IMR-90 (cell line): ENCODE measurements around the gene APMAP. TPM values are rescaled to one million over a fixed set of nuclear protein-coding genes. Genes with fewer than 3 reads are reported as not detected.

Source experiments
- ATAC-seq: fragments of 200-7000 bp; cut with Tn5 transposase; 2 replicates; pipeline ENCODE4 v1.9.1; 2020; ENCODE audit warnings: low read depth, mild to moderate bottlenecking, moderate library complexity
- BruUV-seq: library from RNA; stranded (reverse); fragments of 400-500 nt; replicated peaks from 2 replicates; lab custom pipeline; 2021; lab: Mats Ljungman, UMichigan
- CTCF ChIA-PET: fragments of 300-600 bp; formaldehyde crosslinking; extraction: SDS; loops from one replicate; lab custom pipeline; 2021; ENCODE audit warnings: antibody characterized with exemption; lab: Yijun Ruan, JAX
- POLR2A ChIA-PET: fragments of 300-600 bp; sonication (Branson Sonifier 250); formaldehyde crosslinking; loops from one replicate; lab custom pipeline; 2022; ENCODE audit warnings: antibody characterized with exemption; ENCODE audit not compliant: unreplicated experiment; lab: Charles Lee
- DNase-seq: peaks from one replicate; pipeline ENCODE4 v3.0.0; 2013
- H2AFZ ChIP-seq: replicated peaks from 2 replicates; pipeline ENCODE3; 2013; ENCODE audit warnings: low read length, mild to moderate bottlenecking; ENCODE audit not compliant: poor library complexity
- H2AK5ac ChIP-seq: 2 replicates; pipeline ENCODE4 v1.6.1; 2013; ENCODE audit warnings: low read depth, low read length, inconsistent platforms
- H2AK9ac ChIP-seq: replicated peaks from 2 replicates; pipeline ENCODE3; 2013; ENCODE audit warnings: mild to moderate bottlenecking, low read depth, low read length, moderate library complexity; ENCODE audit not compliant: poor library complexity
- H2BK120ac ChIP-seq: 2 replicates; pipeline ENCODE4 v1.6.1; 2013; ENCODE audit warnings: low read depth, low read length, inconsistent platforms
- H2BK15ac ChIP-seq: 3 replicates; pipeline ENCODE4 v1.6.1; 2013; ENCODE audit warnings: low read depth, low read length, inconsistent platforms
- H2BK20ac ChIP-seq: 2 replicates; pipeline ENCODE4 v1.6.1; 2013; ENCODE audit warnings: low read depth, mild to moderate bottlenecking, inconsistent platforms, low read length, moderate library complexity
- H2BK5ac ChIP-seq: 2 replicates; pipeline ENCODE4 v1.6.1; 2013; ENCODE audit warnings: mild to moderate bottlenecking, low read depth, low read length, inconsistent platforms; ENCODE audit not compliant: poor library complexity, severe bottlenecking
- H3K14ac ChIP-seq: replicated peaks from 2 replicates; pipeline ENCODE4 v1.6.1; 2013; ENCODE audit warnings: low read depth, low read length, inconsistent platforms
- H3K18ac ChIP-seq: 2 replicates; pipeline ENCODE4 v1.6.1; 2013; ENCODE audit warnings: low read depth, low read length, control low read depth
- H3K23ac ChIP-seq: 2 replicates; pipeline ENCODE4 v1.6.1; 2013; ENCODE audit warnings: low read depth, low read length, inconsistent platforms
- H3K27ac ChIP-seq: 2 replicates; pipeline ENCODE4 v1.5.1; 2013; ENCODE audit warnings: mild to moderate bottlenecking, control low read depth, low read length; ENCODE audit not compliant: insufficient read depth
- H3K27me3 ChIP-seq: 2 replicates; pipeline ENCODE4 v1.6.1; 2013; ENCODE audit warnings: low read length; ENCODE audit not compliant: control insufficient read depth, insufficient read depth
- H3K36me3 ChIP-seq: 2 replicates; pipeline ENCODE4 v1.6.1; 2013; ENCODE audit warnings: low read length, mixed read lengths; ENCODE audit not compliant: control insufficient read depth, insufficient read depth
- H3K4ac ChIP-seq: 2 replicates; pipeline ENCODE4 v1.6.1; 2013; ENCODE audit warnings: low read depth, low read length, inconsistent platforms
- H3K4me1 ChIP-seq: 2 replicates; pipeline ENCODE4 v1.6.1; 2013; ENCODE audit warnings: low read length, mixed read lengths; ENCODE audit not compliant: control insufficient read depth, insufficient read depth
- H3K4me2 ChIP-seq: 2 replicates; pipeline ENCODE4 v1.6.1; 2013; ENCODE audit warnings: low read depth, mild to moderate bottlenecking, control low read depth, low read length, moderate library complexity
- H3K4me3 ChIP-seq: 2 replicates; pipeline ENCODE4 v1.5.1; 2013; ENCODE audit warnings: low read depth, mild to moderate bottlenecking, control low read depth, low read length, moderate library complexity; ENCODE audit not compliant: insufficient read depth
- H3K56ac ChIP-seq: 2 replicates; pipeline ENCODE4 v1.6.1; 2013; ENCODE audit warnings: low read length, inconsistent platforms; ENCODE audit not compliant: insufficient read depth; ENCODE audit errors: extremely low read depth
- H3K79me1 ChIP-seq, 2 experiments: 2 replicates each; pipeline ENCODE4 v1.6.1; 2013; ENCODE audit warnings: low read length in 2 of 2, inconsistent platforms in 1 of 2, low read depth in 1 of 2
- H3K9ac ChIP-seq: 2 replicates; pipeline ENCODE4 v1.6.1; 2013; ENCODE audit warnings: low read depth, low read length, control low read depth
- H3K9me1 ChIP-seq: 2 replicates; pipeline ENCODE4 v1.6.1; 2013; ENCODE audit warnings: low read length, inconsistent platforms; ENCODE audit not compliant: insufficient read depth
- H3K9me3 ChIP-seq: 2 replicates; pipeline ENCODE4 v1.6.1; 2013; ENCODE audit warnings: low read length; ENCODE audit not compliant: control insufficient read depth, insufficient read depth
- H4K20me1 ChIP-seq: 2 replicates; pipeline ENCODE4 v1.6.1; 2013; ENCODE audit warnings: low read length, inconsistent platforms; ENCODE audit not compliant: insufficient read depth
- H4K5ac ChIP-seq: 2 replicates; pipeline ENCODE4 v1.6.1; 2013; ENCODE audit warnings: mild to moderate bottlenecking, low read depth, low read length, control low read depth
- H4K8ac ChIP-seq, 2 experiments: 2 replicates each; pipeline ENCODE4 v1.6.1; 2013; ENCODE audit warnings: low read depth in 2 of 2, low read length in 2 of 2, control low read depth in 1 of 2, inconsistent platforms in 1 of 2
- H4K91ac ChIP-seq: 2 replicates; pipeline ENCODE4 v1.6.1; 2013; ENCODE audit warnings: low read depth, low read length, inconsistent platforms; ENCODE audit not compliant: insufficient read depth
- CEBPB ChIP-seq: IDR thresholded peaks from 2 replicates; pipeline ENCODE4 v1.6.1; 2012; ENCODE audit warnings: low read depth, low read length, improper control_type of control experiment
- MXI1 ChIP-seq: IDR thresholded peaks from 2 replicates; pipeline ENCODE4 v1.6.1; 2012; ENCODE audit warnings: low read depth, mild to moderate bottlenecking, low read length, moderate library complexity, borderline replicate concordance
- USF2 ChIP-seq: fragments of 150-350 bp; IDR thresholded peaks from 2 replicates; pipeline ENCODE4 v1.6.1; 2017; ENCODE audit warnings: mild to moderate bottlenecking, antibody characterized with exemption, low read length, low read depth
- WGBS, 2 experiments: methylation state at CpG; one replicate each; pipeline versions ENCODE4 v1.1.5 to v1.1.7; 2013; ENCODE audit warnings: missing lambda C conversion rate in 2 of 2; ENCODE audit not compliant: insufficient read length in 1 of 2; ENCODE audit errors: extremely low coverage in 2 of 2; 5-methylcytosine and 5-hydroxymethylcytosine counted together
- dilution Hi-C: fragments of 300-500 bp; cut with HindIII; formaldehyde crosslinking; loops from one replicate; pipeline ENCODE4 v1.14.3; 2018; ENCODE audit warnings: low sequenced_read_pairs; ENCODE audit not compliant: unreplicated experiment
- in situ Hi-C: fragments of 300-500 bp; cut with MboI; formaldehyde crosslinking; loops from 3 replicates; pipeline ENCODE4 v1.14.3; 2019; ENCODE audit warnings: low sequenced_read_pairs, inconsistent platforms, mixed read lengths
- intact Hi-C: fragments of 100-400 bp; cut with micrococcal nuclease; formaldehyde crosslinking; loops from 2 replicates; pipeline ENCODE4 v1.10.0; 2022
- polyA plus RNA-seq, 3 experiments: library from polyadenylated mRNA; depleted of rRNA; stranded (reverse); fragments of >200 nt; gene quantifications; 2 replicates each; pipeline ENCODE4 v1.2.3, GENCODE V29; 2012; ENCODE audit warnings: low replicate concordance in 1 of 3
- total RNA-seq: library from RNA; depleted of rRNA; stranded (reverse); fragments of >200 nt; gene quantifications from 2 replicates; pipeline ENCODE4 v1.2.3, GENCODE V29; 2012

Gene APMAP
- total and polyA plus RNA-seq, 2 of the 4 experiments (the other 2 are of a cell fraction): 67.2 to 88.8 TPM

- Histone ChIP-seq H4K5ac (no peak overlapping the region), H3K4me2 (no peak overlapping the region), H3K9me3 (no peaks in the 10 kb centered on the region), H3K4me1 (peaks cover 2% of the 10 kb centered on the region; the same call in 1 of the 2 replicates), H3K36me3 (no peaks in the 10 kb centered on the region), H2AK5ac (no peak overlapping the region), H3K27ac (no peak overlapping the region), H3K9me1 (no peaks in the 10 kb centered on the region), H2AFZ (no peak overlapping the region), H2AK9ac (no peak overlapping the region), H2BK20ac (no peak overlapping the region), H4K91ac (no peak overlapping the region), H4K20me1 (no peaks in the 10 kb centered on the region), H3K23ac (no peak overlapping the region), H3K4ac (no peak overlapping the region), H3K27me3 (peaks cover 32% of the 10 kb centered on the region), H4K8ac (no peak overlapping the region), H3K14ac (no peak overlapping the region), H2BK120ac (no peak overlapping the region), H3K56ac (no peak overlapping the region), H3K18ac (no peak overlapping the region), H2BK15ac (no peak overlapping the region), H3K9ac (no peak overlapping the region), H2BK5ac (no peak overlapping the region), H3K4me3 (no peak overlapping the region), H3K79me1 (no peaks in the 10 kb centered on the region)
- CTCF ChIA-PET: no interaction called here
- no TSS peak for BruUV-seq
- dilution Hi-C loops (no loop called here), intact Hi-C loops (loop anchor here (2.0 kb wide), 1 partner anchor 40 kb away; no protein-coding TSS in a partner anchor), in situ Hi-C loops (loop anchor here (10.0 kb wide), 1 partner anchor 174 kb away; no protein-coding TSS in a partner anchor)
- no CpG with 5 or more reads among the region's 4 CpGs for WGBS, 2 experiments
- DNase-seq (peak; percentile 44), ATAC-seq (peak; percentile 72)
- TF ChIP-seq CEBPB: peak; percentile 84
- no peak for TF ChIP-seq MXI1
- TF ChIP-seq USF2: 0 out of 2 replicates have a peak, but pooled peaks have one; percentile 6
- POLR2A ChIA-PET: no interaction called here
Measured at GRCh38 chr20:25000268-25000801, 7.8 kb upstream of the APMAP start.
